ENCODE results near the gene UPK3A. TPM values are rescaled to one million over a fixed set of nuclear protein-coding genes. Genes with fewer than 3 reads are reported as not detected.

The UPK3A gene
- total RNA-seq, 1 donor from 2014 or later = not detected

DNA sequence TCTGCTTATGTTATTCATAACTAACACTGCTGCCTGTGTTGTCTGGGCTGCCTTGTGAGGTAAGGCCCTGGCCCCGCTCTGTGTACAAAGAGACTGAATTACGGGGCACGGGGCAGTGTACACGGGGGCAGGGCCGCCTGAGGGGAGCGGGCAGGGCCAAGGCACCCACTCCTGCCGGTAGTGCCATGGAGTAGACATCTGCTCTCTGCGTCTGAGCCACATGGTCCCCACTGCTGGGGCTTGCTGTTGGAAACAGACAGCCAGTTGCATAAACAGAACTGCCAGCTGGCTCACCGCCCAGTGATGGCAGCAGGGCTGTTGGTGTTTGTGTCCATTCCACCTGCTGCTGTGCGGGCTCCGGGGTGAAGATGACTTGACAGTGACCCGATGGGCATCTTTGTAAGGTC lies 44.8 kb downstream of the UPK3A start:
- DNase-seq (ENCODE audit: low read depth, low spot score) = no peak
- TF ChIP-seq, protein P1, sequence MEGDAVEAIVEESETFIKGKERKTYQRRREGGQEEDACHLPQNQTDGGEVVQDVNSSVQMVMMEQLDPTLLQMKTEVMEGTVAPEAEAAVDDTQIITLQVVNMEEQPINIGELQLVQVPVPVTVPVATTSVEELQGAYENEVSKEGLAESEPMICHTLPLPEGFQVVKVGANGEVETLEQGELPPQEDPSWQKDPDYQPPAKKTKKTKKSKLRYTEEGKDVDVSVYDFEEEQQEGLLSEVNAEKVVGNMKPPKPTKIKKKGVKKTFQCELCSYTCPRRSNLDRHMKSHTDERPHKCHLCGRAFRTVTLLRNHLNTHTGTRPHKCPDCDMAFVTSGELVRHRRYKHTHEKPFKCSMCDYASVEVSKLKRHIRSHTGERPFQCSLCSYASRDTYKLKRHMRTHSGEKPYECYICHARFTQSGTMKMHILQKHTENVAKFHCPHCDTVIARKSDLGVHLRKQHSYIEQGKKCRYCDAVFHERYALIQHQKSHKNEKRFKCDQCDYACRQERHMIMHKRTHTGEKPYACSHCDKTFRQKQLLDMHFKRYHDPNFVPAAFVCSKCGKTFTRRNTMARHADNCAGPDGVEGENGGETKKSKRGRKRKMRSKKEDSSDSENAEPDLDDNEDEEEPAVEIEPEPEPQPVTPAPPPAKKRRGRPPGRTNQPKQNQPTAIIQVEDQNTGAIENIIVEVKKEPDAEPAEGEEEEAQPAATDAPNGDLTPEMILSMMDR (conservative IDR thresholded peaks at IDR 0.05) = no peak
- no peaks in the 10 kb centered on the region for H3K4me1 Mint-ChIP-seq
- no peak overlapping the region for H3K4me3 Mint-ChIP-seq
- no peak overlapping the region for H3K27ac Mint-ChIP-seq (ENCODE audit: unreplicated experiment)
- H3K9me3 Mint-ChIP-seq = no peaks in the 10 kb centered on the region
- H3K36me3 Mint-ChIP-seq (ENCODE audit: low read depth) = peaks cover 9% of the 10 kb centered on the region
- no peaks in the 10 kb centered on the region for H3K27me3 Mint-ChIP-seq (ENCODE audit: low read depth)

DNA sequence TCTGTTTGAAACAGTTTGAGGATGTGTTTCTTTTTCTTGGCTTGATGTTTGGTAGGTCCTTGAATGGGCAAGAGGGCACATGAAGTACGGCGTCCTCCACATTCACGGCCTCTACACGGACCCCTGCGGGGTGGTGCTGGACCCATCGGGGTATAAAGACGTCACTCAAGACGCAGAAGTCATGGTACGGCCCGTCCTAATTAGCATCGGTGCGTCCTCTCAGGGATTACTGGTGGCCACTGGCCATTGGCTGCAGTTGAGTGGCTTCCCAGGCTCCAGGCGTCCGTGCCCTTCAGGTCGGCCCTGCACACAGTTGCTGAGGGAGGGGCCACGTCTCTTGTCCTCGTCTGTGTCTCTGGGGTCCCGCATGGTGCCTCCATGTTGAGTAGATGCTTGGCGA lies 45.8 kb downstream of the UPK3A start:
- Mint-ChIP-seq H3K9me3 (no peaks in the 10 kb centered on the region), H3K36me3 (ENCODE audit: low read depth) (peaks cover 4% of the 10 kb centered on the region), H3K27ac (ENCODE audit: unreplicated experiment) (no peak overlapping the region), H3K27me3 (ENCODE audit: low read depth) (no peaks in the 10 kb centered on the region), H3K4me1 (no peaks in the 10 kb centered on the region), H3K4me3 (no peak overlapping the region)
- TF ChIP-seq, protein P1 (conservative IDR thresholded peaks at IDR 0.05) = no peak
- no peak for DNase-seq (ENCODE audit: low read depth, low spot score)

DNA sequence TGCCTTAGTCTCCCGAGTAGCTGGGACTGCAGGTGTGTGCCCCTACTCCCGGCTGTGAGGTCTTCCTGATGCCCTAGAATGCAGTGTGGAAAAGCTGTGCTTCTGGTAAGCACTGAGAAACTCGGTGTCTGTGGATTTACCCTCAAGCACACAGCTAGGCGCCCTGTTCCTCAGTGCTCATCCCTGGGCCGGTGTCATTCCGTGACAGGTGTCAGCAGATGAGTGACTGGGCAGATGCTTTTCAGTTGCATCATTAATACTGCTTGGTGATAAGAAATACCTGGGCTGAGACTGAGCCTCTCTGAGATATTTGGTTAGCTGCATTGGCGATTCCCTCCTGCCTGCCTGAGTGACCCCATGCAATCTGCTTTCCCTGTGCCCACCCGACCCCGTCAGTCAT lies 46.7 kb downstream of the UPK3A start:
- Mint-ChIP-seq H3K27me3 (ENCODE audit: low read depth) (no peaks in the 10 kb centered on the region), H3K9me3 (no peaks in the 10 kb centered on the region), H3K27ac (ENCODE audit: unreplicated experiment) (no peak overlapping the region), H3K36me3 (ENCODE audit: low read depth) (peaks cover 3% of the 10 kb centered on the region), H3K4me1 (peaks cover 7% of the 10 kb centered on the region), H3K4me3 (no peak overlapping the region)
- TF ChIP-seq, protein P1 (conservative IDR thresholded peaks at IDR 0.05) = no peak
- DNase-seq (ENCODE audit: low read depth, low spot score) = no peak

DNA sequence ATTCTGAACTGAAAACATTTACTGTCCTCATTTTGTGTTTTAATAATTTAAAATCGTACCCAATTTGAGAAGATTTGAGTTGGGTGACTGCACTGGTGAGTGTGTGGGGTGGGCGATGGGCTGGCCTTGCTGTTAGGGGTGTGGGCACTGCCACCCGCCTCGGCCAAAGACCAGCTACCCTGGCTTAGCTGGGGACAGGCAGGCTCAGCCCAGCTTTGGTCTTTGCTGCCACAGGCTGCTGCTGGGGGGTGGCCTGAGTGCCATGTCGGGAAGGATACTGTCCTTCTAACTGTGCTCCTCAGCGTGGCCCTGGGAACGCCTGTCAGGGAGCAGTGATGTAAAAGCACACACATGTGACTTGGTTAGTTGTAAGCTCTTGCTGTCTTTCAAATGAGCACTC lies 47.3 kb downstream of the UPK3A start:
- Mint-ChIP-seq H3K4me3 (no peak overlapping the region), H3K27me3 (ENCODE audit: low read depth) (no peaks in the 10 kb centered on the region), H3K27ac (ENCODE audit: unreplicated experiment) (no peak overlapping the region), H3K9me3 (no peaks in the 10 kb centered on the region), H3K36me3 (ENCODE audit: low read depth) (peaks cover 4% of the 10 kb centered on the region), H3K4me1 (peaks cover 12% of the 10 kb centered on the region)
- TF ChIP-seq, protein P1 (conservative IDR thresholded peaks at IDR 0.05) = no peak
- no peak for DNase-seq (ENCODE audit: low read depth, low spot score)

DNA sequence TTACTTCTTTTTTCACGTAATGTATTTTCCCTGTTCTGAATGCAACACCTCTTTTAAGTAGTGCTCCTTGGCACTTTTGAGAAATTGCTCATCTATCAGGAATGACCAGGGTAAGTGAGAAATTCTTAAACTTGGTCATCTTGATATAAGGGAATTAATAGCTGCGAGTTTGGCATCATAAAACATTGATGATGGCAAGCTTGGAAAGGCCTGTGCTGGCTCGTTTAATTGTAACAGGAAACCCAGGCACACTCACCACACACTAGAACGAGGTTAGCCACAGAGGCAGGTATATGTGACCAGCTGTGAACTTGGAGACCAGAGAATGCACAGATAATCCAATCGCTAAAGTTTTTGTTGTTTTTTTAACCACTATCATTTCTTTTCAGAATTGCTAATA lies 49.3 kb downstream of the UPK3A start:
- no peak for DNase-seq (ENCODE audit: low read depth, low spot score)
- Mint-ChIP-seq H3K36me3 (ENCODE audit: low read depth) (peaks cover 2% of the 10 kb centered on the region), H3K4me1 (peaks cover 21% of the 10 kb centered on the region), H3K4me3 (no peak overlapping the region), H3K9me3 (no peaks in the 10 kb centered on the region), H3K27me3 (ENCODE audit: low read depth) (no peaks in the 10 kb centered on the region), H3K27ac (ENCODE audit: unreplicated experiment) (no peak overlapping the region)
- TF ChIP-seq, protein P1 (conservative IDR thresholded peaks at IDR 0.05) = no peak

DNA sequence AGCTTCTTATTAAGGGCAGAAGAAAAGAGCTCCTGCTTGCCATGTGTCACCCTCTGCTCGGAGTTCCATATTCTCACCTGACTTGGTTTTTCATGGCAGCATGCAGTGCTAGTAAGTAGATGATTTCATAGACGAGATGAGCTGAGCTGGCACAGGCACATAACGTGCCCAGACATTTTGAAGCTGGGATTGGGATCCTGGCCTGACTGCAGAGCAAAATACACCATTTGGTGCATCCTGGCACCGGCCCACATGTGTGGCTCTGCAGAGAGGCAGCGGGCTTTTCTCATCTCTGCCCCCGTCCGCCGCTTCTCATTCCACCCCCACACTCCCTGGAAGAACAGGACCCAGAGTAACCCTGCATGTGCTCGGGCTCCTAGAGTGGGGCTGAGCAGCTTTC lies 49.8 kb downstream of the UPK3A start:
- Mint-ChIP-seq H3K36me3 (ENCODE audit: low read depth) (peaks cover 2% of the 10 kb centered on the region), H3K27me3 (ENCODE audit: low read depth) (no peaks in the 10 kb centered on the region), H3K9me3 (no peaks in the 10 kb centered on the region), H3K4me3 (no peak overlapping the region), H3K27ac (ENCODE audit: unreplicated experiment) (no peak overlapping the region), H3K4me1 (peaks cover 21% of the 10 kb centered on the region)
- DNase-seq (ENCODE audit: low read depth, low spot score) = no peak
- TF ChIP-seq, protein P1 (conservative IDR thresholded peaks at IDR 0.05) = no peak

All from neural crest cell (in vitro differentiated cells).